Measurements from ENCODE around the gene ALS2. TPM values are rescaled to one million over a fixed set of nuclear protein-coding genes. Genes with fewer than 3 reads are reported as not detected.
A peak's percentile ranks its signal among the peaks of the same experiment; 100 is the strongest.

The ALS2 gene
- total RNA-seq, 1 donor from 2014 or later = 11.6 TPM

DNA sequence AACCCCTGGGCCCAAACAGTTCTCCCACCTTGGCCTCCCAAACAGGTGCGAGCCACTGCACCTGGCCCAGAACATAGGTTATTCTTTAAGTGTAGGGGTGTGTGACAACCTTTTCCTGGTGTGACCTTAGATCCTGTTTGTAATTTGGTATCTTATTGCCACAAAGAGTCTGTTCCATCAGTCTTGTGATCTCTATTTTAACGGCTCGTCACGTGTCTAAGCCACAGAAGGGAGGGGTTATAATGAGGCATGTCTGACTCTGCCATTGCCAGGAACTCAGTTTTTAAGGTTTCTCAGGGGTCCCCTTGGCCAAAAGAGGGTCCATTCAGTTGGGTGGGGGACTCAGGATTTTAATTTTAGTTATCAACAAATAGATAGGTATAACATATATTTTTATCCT lies 4.4 kb upstream of the ALS2 start:
- ATAC-seq (ENCODE audit: low read depth) (no peak), DNase-seq (no peak)
- Mint-ChIP-seq H3K4me3 (no peak overlapping the region), H3K36me3 (ENCODE audit: low read depth) (peaks cover 12% of the 10 kb centered on the region), H3K27ac (no peak overlapping the region), H3K9me3 (no peaks in the 10 kb centered on the region), H3K27me3 (peaks cover 18% of the 10 kb centered on the region), H3K4me1 (peaks cover 8% of the 10 kb centered on the region)
- ChIA-PET POLR2A (no interaction called here), CTCF (no interaction called here)
- no peak for TF ChIP-seq CTCF (IDR thresholded peaks at IDR 0.05)
- intact Hi-C loops (cut with micrococcal nuclease) = loop anchor here (10.0 kb wide), 1 partner anchor 920 kb away; the partner anchor contains the start of gene CLK1

GRCh38 chr2:201784563-201784962 lies 3.8 kb upstream of the ALS2 start:
- DNase-seq (no peak), ATAC-seq (ENCODE audit: low read depth) (no peak)
- no peak overlapping the region for H3K27ac Mint-ChIP-seq
- no peak overlapping the region for H3K4me3 Mint-ChIP-seq
- intact Hi-C loops (cut with micrococcal nuclease) = loop anchor here (5.0 to 10.0 kb wide), 3 partner anchors 667 to 1872 kb away; partner anchors contain the start of genes C2orf69, CFLAR and CLK1
- no peak for TF ChIP-seq CTCF (IDR thresholded peaks at IDR 0.05)
- ChIA-PET POLR2A (no interaction called here), CTCF (no interaction called here)
- peaks cover 18% of the 10 kb centered on the region for H3K27me3 Mint-ChIP-seq
- no peaks in the 10 kb centered on the region for H3K9me3 Mint-ChIP-seq
- H3K4me1 Mint-ChIP-seq = peaks cover 14% of the 10 kb centered on the region
- peaks cover 12% of the 10 kb centered on the region for H3K36me3 Mint-ChIP-seq (ENCODE audit: low read depth)

DNA sequence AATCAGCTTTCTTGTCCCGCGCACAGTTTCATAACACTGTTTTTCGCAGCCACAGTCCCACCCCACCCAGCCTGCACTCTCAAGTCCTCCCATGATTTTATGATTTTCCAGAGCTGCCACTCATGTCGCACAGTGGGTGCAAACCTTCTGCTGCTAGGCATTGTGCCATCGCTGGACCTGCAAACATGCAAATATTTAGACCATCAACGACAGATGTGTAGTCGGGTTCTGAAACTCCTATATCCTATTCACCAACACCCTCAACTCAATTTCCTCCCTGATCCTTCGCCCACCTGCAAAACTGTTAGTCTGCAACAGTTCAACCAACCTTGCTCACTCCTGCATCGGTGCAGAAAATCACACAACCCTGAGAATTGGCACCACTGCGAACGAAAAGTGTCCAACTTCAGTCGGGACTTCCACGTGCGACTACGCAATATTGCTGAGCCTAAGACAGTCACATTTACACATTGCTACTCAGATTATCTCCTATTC lies 871 bp upstream of the ALS2 start:
- H3K4me3 Mint-ChIP-seq = peak overlapping the region; percentile 96
- intact Hi-C loops (cut with micrococcal nuclease) = loop anchor here (1.0 to 10.0 kb wide), 14 partner anchors 139 to 1869 kb away; partner anchors contain the start of genes C2orf69, CFLAR, CLK1 and CYP20A1
- DNase-seq (no peak), ATAC-seq (ENCODE audit: low read depth) (peak; percentile 4)
- ChIA-PET POLR2A (interaction anchor here (1.0 to 1.6 kb wide), 7 partner anchors 139 to 1129 kb away, joined by 3 to 13 read pairs (median 5); partner anchors contain the start of genes CLK1, NIF3L1, NOP58 and PPIL3), CTCF (interaction anchor here (0.8 to 1.5 kb wide), 2 partner anchors 549 to 1069 kb away, joined by 3 read pairs; no protein-coding TSS in a partner anchor)
- H3K4me1 Mint-ChIP-seq = peaks cover 17% of the 10 kb centered on the region
- H3K9me3 Mint-ChIP-seq = no peaks in the 10 kb centered on the region
- peaks cover 12% of the 10 kb centered on the region for H3K36me3 Mint-ChIP-seq (ENCODE audit: low read depth)
- H3K27me3 Mint-ChIP-seq = peaks cover 10% of the 10 kb centered on the region
- TF ChIP-seq CTCF (IDR thresholded peaks at IDR 0.05) = no peak
- peak overlapping the region; percentile 95 for H3K27ac Mint-ChIP-seq

GRCh38 chr2:201779901-201780673 lies 646 bp downstream of the ALS2 start:
- H3K9me3 Mint-ChIP-seq = no peaks in the 10 kb centered on the region
- no peak for TF ChIP-seq CTCF (IDR thresholded peaks at IDR 0.05)
- ATAC-seq (ENCODE audit: low read depth) (no peak), DNase-seq (no peak)
- ChIA-PET CTCF (interaction anchor here (1.5 kb wide), 1 partner anchor 1067 kb away, joined by 3 read pairs; no protein-coding TSS in a partner anchor), POLR2A (interaction anchor here (0.6 to 1.6 kb wide), 11 partner anchors 17 to 1459 kb away, joined by 3 to 13 read pairs (median 4); partner anchors contain the start of genes CLK1, CYP20A1, NOP58 and STRADB)
- H3K4me1 Mint-ChIP-seq = peaks cover 17% of the 10 kb centered on the region
- H3K27me3 Mint-ChIP-seq = peaks cover 4% of the 10 kb centered on the region
- H3K36me3 Mint-ChIP-seq (ENCODE audit: low read depth) = peaks cover 12% of the 10 kb centered on the region
- intact Hi-C loops (cut with micrococcal nuclease) = loop anchor here (1.0 to 10.0 kb wide), 10 partner anchors 253 to 1868 kb away; partner anchors contain the start of genes BZW1, C2orf69, CFLAR and CLK1
- peak overlapping the region; percentile 96 for H3K4me3 Mint-ChIP-seq
- H3K27ac Mint-ChIP-seq = peak overlapping the region; percentile 95

GRCh38 chr2:201777869-201778268 lies 2.9 kb downstream of the ALS2 start:
- H3K36me3 Mint-ChIP-seq (ENCODE audit: low read depth) = peaks cover 12% of the 10 kb centered on the region
- TF ChIP-seq CTCF (IDR thresholded peaks at IDR 0.05) = no peak
- no peaks in the 10 kb centered on the region for H3K9me3 Mint-ChIP-seq
- peaks cover 17% of the 10 kb centered on the region for H3K4me1 Mint-ChIP-seq
- intact Hi-C loops (cut with micrococcal nuclease) = no loop called here
- ChIA-PET POLR2A (no interaction called here), CTCF (no interaction called here)
- H3K4me3 Mint-ChIP-seq = no peak overlapping the region
- no peak for DNase-seq
- H3K27ac Mint-ChIP-seq = no peak overlapping the region
- H3K27me3 Mint-ChIP-seq = no peaks in the 10 kb centered on the region
- ATAC-seq (ENCODE audit: low read depth) = no peak

Data from activated B cell treated with CpG ODN at 0.5 μM for 24 hours (primary cell).